Ramos (cell line): Measurements from ENCODE around the gene TMEM74B.
"Not testable (repeated sequence)": the region's sequence is repeated elsewhere in the genome, so short reads cannot be mapped to it uniquely, and the experiment has no call there.

ENCODE experiments used
- in situ Hi-C: fragments of 300-500 bp; cut with MboI; formaldehyde crosslinking; loops from one replicate; pipeline ENCODE4 v1.14.3; 2022; ENCODE audit warnings: low sequenced_read_pairs; ENCODE audit not compliant: unreplicated experiment

The TMEM74B gene

DNA sequence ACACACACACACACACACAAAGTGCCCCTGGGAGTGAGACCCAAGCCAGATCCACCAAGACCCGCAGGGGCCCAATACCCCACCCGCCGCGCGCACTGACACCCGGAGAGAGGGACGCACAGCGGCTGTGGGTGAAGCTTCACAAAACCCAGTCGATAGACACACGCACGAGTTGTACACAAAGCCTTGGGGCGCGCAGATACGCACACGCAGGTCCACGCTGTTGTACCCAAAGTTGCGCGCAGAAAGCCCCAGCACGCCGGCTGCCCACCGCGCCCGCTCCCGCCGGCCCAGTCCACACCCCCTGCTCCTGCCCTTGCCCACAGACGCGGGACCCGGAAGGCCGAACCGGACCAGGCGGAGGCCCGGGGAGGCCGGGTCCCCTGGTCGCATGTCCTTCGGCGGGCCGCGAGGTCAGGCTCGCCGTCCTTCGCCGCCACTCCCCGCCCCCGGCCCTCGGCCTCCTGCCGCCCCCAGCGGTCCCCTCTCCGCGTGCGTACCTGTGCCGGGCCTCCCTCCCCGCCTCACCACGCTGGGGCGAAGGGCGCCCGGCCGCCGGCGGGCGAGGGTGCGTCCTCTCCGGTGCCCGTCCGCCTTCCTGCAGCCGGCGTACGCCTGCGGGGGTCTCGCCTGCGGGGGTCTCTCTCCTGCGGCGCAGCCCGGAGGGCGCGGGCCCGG is at the start of gene TMEM74B:
TMEM74B (minus strand) TSS at position 344 of the 678 bp plus-strand sequence. CDS start 1,180 bp downstream, outside the sequence.
- in situ Hi-C loops, result no loop called here

DNA sequence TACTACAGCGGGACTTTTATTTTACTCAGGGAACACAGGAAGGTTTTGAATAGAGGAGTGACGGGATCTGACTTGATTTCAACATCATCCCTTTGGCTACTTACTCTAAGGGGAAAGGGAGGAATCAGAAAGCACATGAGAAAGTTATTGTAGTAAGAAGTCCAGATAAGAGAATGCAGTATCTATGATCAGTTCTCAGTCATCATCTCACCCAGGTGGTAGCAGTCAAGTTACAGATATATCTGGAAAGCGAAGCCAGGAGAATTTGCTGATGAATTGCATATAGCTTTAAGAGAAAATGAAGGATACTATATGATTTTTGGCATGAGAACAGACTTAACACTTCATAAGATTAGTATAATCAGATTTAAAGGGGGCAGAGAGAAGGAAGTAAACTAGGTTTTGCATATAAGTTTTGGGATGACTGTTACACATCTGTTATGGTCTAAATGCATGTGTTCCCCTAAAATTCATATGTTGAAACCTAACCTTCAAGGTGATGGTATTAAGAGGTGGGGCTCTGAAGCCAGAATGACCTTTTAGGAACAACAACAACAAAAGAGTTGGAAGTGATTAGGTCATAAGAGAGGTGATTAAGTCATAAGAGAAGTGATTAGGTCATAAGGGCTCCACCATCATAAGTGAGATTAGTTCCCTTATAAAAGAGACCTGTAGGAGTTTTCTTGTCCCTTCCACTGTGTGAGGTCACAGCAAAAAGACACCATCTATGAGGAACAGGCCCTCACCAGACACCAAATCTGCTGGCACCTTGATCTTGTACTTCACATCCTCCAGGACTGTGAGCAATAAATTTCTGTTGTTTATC is 47.7 kb upstream of the TMEM74B start:
- in situ Hi-C loops, result no loop called here

DNA sequence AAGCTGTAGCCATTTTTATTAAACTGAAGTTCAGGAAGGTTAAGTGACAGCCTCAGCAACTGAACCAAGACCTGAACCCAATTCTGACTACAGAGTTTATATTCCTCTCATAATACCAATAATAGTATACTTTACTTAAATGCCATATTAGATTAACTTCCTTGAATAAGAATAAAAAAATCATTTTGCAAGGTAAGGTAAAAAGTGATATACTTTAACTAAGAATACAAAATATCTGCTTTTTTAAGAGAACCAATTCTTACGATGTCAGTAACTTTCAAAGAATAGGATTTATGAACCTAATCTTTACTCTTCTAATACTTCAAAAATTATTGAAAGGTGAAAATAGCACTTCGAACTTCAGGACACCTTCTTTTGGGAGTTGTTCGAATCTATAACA is 44.8 kb upstream of the TMEM74B start:
- in situ Hi-C loops, result no loop called here

DNA sequence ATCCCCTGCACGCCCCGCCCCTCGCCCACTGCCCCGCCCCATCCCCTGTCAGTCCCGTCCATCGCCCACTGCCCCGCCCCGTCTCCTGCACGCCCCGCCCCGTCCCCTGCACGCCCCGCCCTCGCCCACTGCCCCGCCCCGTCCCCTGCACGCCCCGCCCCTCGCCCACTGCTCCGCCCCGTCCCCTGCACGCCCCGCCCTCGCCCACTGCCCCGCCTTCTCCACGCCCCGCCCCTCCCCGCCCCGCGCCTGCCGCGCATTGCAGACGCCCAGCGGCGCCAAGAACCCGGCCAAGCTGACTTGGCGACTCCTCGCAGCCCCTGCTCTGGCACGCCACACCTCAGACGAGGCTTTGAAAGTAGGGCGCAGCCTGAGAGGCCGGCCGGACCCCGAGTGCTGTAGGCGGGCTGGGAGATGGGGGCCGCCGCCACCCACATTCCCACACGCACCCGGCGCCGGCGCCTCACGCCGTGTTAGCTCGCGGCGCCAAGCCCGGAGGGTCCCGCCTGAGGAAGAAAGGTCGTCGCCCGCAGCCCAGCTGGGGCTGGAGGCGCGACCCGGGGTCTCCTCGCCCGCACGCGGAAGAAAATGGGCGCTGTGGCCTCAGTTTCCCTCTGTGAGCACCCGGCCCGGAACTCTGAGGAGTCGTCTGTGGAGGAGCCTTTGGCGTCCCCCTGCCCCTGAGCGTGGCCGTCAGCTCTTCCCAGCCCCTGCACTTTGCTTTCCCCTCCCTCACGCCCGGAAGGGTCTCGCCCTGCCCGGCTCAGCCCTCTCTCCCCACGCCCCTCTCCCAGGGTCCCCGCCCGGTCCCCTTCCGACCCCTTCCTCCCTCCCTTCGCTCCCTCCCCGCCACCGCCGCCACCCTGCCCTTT is 41.2 kb upstream of the TMEM74B start, which contains the start of gene RAD21L1:
RAD21L1 (plus strand) TSS at position 262 of the 872 bp plus-strand sequence. CDS start 2,410 bp downstream, outside the sequence.
- in situ Hi-C loops, result no loop called here

DNA sequence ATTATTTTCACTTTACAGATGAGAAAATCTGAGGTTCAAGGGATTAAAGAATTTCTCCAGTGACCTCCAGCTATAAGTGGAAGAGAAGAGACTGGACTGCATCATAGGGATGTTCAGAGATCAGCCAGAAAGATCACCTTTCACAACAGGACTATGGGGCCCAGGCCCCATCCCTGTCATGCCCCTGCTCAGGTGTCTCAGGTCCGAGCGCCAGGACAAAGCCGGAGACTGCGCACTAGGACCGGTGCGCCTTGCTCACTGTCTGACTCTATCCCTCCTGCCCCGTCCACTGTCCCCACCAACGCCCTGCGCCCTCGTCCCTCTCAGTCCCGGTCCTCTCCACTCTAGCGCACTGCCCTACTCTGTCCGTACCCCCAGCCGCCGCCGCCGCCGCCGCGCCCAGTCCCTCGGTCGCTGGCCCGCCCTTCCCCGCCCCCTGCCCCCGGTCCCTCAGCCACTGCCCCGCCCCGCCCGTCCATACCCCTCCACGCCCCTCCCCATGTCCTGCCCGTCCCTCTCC is 40.5 kb upstream of the TMEM74B start:
- in situ Hi-C loops, result no loop called here

DNA sequence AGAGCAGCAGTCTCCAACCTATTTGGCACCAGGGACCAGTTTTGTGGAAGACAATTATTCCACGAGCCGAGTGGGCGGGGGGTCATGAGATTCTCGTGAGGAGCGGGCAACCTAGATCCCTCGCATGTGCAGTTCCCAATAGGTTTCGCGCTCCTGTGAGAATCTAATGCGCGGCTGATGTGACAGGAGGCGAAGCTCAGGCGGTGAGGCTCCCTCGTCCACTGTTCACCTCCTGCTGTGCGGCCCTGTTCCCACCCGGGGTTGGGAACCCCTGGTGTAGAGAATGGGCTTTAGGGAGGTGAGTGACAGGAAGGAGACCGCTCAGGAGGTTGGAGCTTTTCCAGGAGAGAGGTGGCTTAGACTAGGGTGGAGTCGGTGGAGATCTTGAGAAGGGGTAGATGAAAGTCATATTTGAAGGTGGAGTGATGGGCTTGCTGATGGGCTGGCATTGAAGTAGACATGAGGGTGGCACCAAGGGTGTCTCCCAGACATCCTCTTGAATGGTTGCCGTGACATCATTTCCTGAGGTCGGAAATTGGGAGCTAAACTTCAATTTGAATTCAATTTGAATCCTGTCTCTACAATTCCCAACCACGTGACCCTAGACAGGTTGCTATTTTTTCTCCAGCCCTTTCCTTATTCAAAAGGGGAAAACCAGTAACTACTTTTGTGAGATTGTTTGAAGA is 39.6 kb upstream of the TMEM74B start:
- in situ Hi-C loops, result no loop called here

DNA sequence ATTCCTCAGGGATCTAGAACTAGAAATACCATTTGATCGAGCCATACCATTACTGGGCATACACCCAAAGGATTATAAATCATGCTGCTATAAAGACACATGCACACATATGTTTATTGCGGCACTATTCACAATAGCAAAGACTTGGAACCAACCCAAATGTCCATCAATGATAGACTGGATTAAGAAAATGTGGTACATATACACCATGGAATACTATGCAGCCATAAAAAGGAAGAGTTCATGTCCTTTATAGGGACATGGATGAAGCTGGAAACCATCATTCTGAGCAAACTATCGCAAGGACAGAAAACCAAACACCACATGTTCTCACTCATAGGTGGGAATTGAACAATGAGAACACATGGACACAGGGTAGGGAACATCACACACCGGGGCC is 38.0 kb upstream of the TMEM74B start:
- in situ Hi-C loops, result not testable (repeated sequence)

DNA sequence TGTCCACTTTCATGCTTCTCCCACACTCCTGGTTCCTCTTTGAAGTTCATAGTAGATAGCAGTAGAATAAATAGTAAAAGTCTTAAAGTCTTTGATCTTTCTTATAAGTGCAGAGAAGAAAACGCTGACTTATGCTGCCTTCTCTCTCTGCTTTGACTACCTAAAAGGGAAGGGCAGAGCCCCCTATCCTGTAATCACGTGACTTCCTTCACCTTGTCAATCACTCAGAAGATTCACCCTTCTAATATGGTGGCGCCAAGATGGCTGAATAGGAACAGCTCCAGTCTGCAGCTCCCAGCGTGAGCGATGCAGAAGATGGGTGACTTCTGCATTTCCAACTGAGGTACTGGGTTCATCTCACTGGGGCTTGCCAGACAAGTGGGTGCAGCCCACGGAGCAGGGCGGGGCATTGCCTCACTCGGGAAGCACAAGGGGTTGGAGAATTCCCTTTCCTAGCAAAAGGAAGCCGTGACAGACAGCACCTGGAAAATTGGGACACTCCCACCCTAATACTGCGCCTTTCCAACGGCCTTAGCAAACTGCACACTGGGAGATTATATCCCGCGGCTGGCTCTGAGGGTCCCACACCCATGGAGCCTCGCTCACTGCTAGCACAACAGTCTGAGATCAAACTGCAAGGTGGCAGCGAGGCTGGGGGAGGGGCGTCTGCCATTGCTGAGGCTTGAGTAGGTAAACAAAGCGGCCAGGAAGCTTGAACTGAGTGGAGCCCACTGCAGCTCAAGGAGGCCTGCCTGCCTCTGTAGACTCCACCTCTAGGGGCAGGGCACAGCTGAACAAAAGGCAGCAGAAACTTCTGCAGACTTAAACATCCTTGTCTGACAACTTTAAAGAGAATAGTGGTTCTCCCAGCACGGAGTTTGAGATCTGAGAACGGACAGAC is 32.0 kb upstream of the TMEM74B start:
- in situ Hi-C loops, result not testable (repeated sequence)

DNA sequence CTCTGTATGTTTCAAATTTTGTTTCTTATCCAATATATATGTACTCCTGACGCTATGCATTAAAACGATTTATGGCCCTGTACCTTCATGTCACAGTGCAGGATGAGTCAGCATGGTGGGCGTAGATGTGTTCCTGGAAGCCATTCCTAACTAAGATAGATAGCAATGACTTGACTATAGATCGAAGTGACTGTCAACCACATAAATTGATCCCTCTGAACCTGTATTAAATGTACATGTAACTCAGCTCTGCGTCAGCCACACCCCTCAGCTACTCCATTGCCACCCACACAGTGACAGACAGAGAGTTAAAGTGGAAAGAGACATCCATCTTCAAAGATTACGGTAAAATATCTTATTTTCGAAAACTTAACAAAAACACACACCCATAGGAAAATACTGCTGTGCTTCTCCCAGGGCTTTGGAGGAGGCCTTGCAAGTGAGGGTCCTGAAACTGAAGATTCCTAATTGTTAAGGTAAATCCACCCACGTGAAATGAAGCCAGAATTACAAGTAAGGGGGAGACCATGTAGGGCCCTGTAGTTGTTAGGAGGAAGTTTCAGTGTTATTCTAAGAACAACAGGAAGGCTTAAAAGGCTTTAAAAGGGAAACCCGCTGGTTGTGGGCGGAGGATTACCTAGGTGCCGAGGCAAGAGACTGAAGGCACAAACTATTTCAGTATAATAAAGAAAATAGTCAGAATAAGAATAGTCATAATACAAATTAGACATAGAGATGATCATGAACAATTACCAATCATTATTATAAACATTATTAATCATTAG is 30.8 kb upstream of the TMEM74B start:
- in situ Hi-C loops, result no loop called here

DNA sequence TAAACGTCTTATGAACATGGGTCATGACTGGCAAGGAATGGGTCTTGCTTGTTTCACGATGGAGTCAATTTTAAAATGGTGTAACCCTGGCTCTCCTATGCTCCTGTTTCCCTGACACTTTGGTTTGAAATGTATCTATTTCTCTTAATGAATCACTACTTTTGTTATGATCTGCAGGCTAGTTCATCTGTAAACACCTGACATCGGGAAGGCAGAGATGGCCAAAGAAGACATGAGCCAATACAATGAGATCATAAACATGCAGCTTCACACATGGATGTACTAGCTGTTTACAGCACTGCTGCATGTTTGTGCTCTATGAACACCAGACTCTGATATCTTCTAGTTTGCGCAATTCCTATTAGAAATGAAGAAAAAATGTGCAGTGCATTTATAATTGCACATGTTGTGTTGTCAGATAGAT is 30.1 kb upstream of the TMEM74B start:
- in situ Hi-C loops, result no loop called here

DNA sequence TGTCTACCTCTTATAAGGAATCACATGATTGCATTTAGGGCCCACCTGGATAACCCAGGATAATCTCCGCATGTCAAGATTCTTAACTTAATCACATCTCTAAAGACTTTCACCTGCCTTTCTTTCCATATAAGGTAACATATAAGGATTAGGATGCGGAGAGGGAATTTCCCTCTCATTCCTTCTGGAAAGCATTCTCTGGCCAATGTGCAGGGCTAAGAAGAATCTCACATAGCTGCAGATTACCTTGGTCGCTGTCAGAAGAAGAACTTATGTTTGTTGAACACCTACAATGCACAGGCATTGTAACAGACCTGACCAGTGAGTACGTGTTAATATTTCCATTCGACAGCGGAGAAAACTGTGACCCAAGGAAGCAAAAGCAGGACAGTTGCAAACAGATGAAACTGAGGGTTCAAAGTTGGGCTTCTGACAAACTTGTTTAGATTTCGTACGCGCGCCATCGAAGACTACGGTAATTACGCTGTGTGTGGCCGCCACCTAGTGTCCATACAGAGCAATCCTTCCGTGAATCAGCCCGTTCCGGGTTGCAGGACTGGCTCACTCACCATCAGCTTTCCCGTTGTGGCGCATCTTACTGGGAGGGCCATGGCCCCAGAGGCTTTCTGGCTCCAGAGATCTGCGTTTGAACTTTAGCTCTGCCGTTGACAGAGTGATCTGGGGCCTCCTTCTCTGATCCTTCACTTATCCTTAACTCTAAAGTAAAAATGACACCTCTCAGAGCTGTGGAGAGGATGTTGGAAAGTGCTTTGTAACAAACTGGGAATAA is 28.0 kb upstream of the TMEM74B start:
- in situ Hi-C loops, result no loop called here

DNA sequence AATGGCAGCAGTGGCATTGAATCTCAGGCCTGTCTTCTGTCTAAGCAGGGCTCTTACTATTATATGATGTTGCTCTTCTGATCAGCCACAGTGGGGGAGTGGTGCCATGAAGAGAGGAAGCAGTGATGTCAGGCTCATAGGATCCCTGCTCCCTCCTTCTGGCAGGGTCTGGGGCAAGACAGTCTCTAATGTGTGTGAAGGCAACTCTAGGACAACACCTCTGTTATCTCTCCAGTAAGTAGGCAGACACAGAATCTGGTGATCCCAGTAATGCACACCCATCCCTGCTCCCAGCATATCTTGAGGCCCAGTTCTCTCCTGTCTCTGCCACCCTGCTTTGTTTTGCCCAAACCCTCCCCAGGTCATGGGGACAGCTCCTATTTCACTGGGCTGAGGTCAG is 27.2 kb upstream of the TMEM74B start:
- in situ Hi-C loops, result no loop called here

DNA sequence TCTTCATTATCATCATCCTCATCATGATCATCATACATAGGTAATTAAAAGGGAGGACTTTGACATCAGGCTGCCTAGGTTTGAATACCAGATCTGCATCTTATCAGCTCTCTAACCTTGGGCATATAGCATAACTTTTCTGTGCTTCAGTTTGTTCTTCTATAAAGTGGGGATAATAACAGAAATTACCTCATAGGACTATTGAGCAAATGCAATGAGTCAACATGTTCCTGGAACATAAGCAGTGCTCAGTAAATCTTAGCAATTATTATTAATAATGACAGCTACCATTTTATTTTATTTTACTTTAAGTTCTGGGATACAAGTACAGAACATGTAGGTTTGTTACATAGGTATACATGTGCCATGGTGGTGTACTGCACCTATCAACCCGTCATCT is 25.7 kb upstream of the TMEM74B start:
- in situ Hi-C loops, result no loop called here

DNA sequence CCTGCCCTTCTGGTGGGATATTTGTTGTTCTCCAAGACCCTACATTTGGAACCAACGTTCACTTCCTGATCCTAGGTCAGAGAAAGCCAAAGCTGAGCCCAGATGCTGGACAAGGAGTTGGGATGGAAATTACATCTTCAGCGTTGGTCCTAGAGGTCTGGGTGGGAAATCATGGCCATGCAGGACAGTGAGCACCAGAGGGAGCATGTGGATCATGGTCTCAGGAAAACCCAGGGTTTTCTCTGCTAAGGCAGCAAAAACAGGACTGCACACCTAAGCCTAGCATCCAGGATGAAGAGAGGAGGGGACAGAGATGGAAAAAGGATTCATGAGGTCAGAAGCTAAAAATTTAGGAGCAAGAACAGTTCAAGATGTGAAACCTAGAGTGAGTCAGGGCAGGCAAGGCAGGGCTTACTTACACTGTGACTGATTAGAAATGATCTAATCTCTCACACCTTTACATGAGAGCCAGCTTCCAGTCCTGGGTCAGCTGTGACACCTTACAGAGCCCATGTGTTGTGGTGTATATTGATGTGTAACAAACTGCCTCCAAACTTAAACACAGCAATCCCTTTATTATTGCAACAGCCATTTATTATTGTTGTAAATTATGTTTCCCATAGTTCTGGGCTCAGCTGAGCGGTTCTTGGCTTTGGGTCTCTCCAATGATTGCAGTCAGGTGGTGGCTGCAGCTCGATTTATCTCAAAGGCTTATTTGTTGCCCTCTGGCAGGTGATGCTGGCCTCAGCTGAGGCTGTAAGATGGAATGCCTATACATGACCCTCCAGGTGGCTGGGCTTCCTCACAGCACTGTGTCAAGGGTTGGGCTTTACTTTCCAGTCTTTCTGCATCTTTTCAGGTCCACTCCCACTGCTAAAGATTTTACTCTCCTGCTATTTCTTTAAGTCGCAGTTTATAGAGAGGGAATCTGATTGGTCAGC is 24.9 kb upstream of the TMEM74B start:
- in situ Hi-C loops, result no loop called here

DNA sequence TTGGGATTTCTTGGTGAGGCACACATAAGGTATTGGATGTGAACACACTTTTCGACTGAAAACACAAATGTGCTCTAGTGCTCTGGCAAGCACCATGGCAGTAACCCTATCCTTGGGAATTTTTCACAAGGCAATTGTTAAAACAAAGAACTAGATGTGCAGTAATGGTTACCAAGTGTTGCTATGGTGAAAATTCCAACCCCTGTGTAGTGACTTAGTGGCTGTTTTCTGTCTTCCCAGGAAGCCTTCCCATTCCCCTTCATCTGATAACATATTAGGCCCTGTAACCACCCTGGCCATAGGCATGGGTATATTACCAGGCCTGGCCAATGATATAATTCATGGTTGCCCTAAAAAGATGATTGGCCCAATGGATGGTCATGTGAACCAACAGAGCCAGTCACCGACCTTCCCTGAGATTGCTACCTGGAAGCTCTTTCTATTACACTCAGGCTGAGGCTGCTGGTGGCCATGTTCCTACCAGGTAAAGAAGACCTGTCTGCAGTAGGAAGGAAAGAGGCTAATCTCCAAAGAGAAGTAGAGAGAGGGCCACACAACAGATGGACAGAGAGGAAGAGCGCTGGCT is 22.6 kb upstream of the TMEM74B start:
- in situ Hi-C loops, result no loop called here
